Fibroblast of lung (primary cell): ENCODE results near the gene WAS. TPM values are rescaled to one million over a fixed set of nuclear protein-coding genes. Genes with fewer than 3 reads are reported as not detected.

Experiments used
- DNase-seq, 2 donors: peaks; one replicate each; pipeline versions ENCODE4 v3.0.0 to v3.0.0-alpha.2; 2010; ENCODE audit warnings: low read depth in 2 of 2
- H2AFZ ChIP-seq: 2 replicates; pipeline ENCODE4 v1.5.1; 2012; ENCODE audit warnings: low read length, control low read depth, inconsistent platforms
- H3K27ac ChIP-seq: 2 replicates; pipeline ENCODE4 v1.5.1; 2011; ENCODE audit warnings: low read length, control low read depth; ENCODE audit not compliant: insufficient read depth
- H3K27me3 ChIP-seq: 2 replicates; pipeline ENCODE4 v1.5.1; 2011; ENCODE audit warnings: mild to moderate bottlenecking, low read length; ENCODE audit not compliant: control insufficient read depth, insufficient read depth
- H3K36me3 ChIP-seq: 2 replicates; pipeline ENCODE4 v1.5.1; 2011; ENCODE audit warnings: low read length; ENCODE audit not compliant: control insufficient read depth, insufficient read depth
- H3K4me1 ChIP-seq: 2 replicates; pipeline ENCODE4 v1.5.1; 2011; ENCODE audit warnings: low read length; ENCODE audit not compliant: control insufficient read depth, insufficient read depth; ENCODE audit errors: extremely low read depth
- H3K4me2 ChIP-seq: 2 replicates; pipeline ENCODE4 v1.5.1; 2011; ENCODE audit warnings: low read length, control low read depth; ENCODE audit not compliant: insufficient read depth; ENCODE audit errors: extremely low read depth
- H3K4me3 ChIP-seq, 4 experiments: fragments of 200-600 bp in 1 of 4; sonication (generic) in 1 of 4; replicated peaks in 1 of 4; 2 replicates each; pipeline ENCODE4 v1.5.1; 2011 to 2016; ENCODE audit warnings: low read length in 4 of 4, low read depth in 3 of 4, mild to moderate bottlenecking in 3 of 4, control low read depth in 2 of 4, inconsistent platforms in 1 of 4, mixed read lengths in 1 of 4; ENCODE audit not compliant: insufficient read depth in 1 of 4; ENCODE audit errors: control extremely low read depth in 1 of 4
- H3K79me2 ChIP-seq: 2 replicates; pipeline ENCODE4 v1.5.1; 2012; ENCODE audit warnings: mild to moderate bottlenecking, low read length, inconsistent platforms; ENCODE audit not compliant: control insufficient read depth, insufficient read depth
- H3K9ac ChIP-seq: 2 replicates; pipeline ENCODE4 v1.5.1; 2011; ENCODE audit warnings: mild to moderate bottlenecking, low read length, control low read depth; ENCODE audit not compliant: insufficient read depth
- H3K9me3 ChIP-seq: 2 replicates; pipeline ENCODE4 v1.5.1; 2012; ENCODE audit warnings: low read depth, low read length; ENCODE audit not compliant: control insufficient read depth, insufficient read depth
- H4K20me1 ChIP-seq: 2 replicates; pipeline ENCODE4 v1.5.1; 2011; ENCODE audit warnings: low read length; ENCODE audit not compliant: control insufficient read depth, insufficient read depth; ENCODE audit errors: extremely low read depth
- CTCF ChIP-seq, 2 donors: IDR thresholded peaks in 1 of 2; conservative IDR thresholded peaks in 1 of 2; 1 replicate in 1 of 2; 2 replicates in 1 of 2; pipeline ENCODE4 v1.5.1; 2011 to 2012; ENCODE audit warnings: low read length in 2 of 2, control low read depth in 1 of 2, inconsistent platforms in 1 of 2, low read depth in 1 of 2, mild to moderate bottlenecking in 1 of 2
- EZH2 ChIP-seq: IDR thresholded peaks from 2 replicates; pipeline ENCODE4 v1.5.1; 2012; ENCODE audit warnings: low read length, control low read depth, mild to moderate bottlenecking; ENCODE audit errors: missing control alignments
- polyA plus RNA-seq, 2 donors: library from polyadenylated mRNA; depleted of rRNA in 1 of 2; stranded (reverse) in 1 of 2; unstranded in 1 of 2; fragments of >200 nt; gene quantifications; 2 replicates each; pipeline ENCODE4 v1.2.1, GENCODE V29; 2011 to 2012; ENCODE audit warnings: missing spikeins in 1 of 2
- total RNA-seq: library from RNA; depleted of rRNA; stranded (reverse); fragments of >200 nt; gene quantifications from 2 replicates; pipeline ENCODE4 v1.2.1, GENCODE V29; 2014

The WAS gene
- total and polyA plus RNA-seq, 2 donors (not counting 1 experiment from before 2014, with no cell fraction given): 0.07 to 0.17 TPM

GRCh38 chrX:48705871-48706270 lies 22.3 kb downstream of the WAS start:
- H4K20me1 ChIP-seq: no peaks in the 10 kb centered on the region
- DNase-seq: no peak
- no peak overlapping the region for H2AFZ ChIP-seq
- peaks cover 2% of the 10 kb centered on the region for H3K36me3 ChIP-seq
- no peaks in the 10 kb centered on the region for H3K79me2 ChIP-seq
- H3K4me1 ChIP-seq: no peaks in the 10 kb centered on the region
- H3K4me2 ChIP-seq: no peak overlapping the region
- no peaks in the 10 kb centered on the region for H3K27me3 ChIP-seq
- no peak overlapping the region for H3K4me3 ChIP-seq
- H3K9me3 ChIP-seq: no peaks in the 10 kb centered on the region
- no peak overlapping the region for H3K27ac ChIP-seq
- TF ChIP-seq EZH2: no peak
- no peak for TF ChIP-seq CTCF (conservative IDR thresholded peaks at IDR 0.05 in 1 of 2, IDR thresholded peaks at IDR 0.05 in 1 of 2; ENCODE audit: low read depth in 1 of 2, low read length in 2 of 2)
- H3K9ac ChIP-seq: no peak overlapping the region

- H3K4me1 ChIP-seq: peaks cover 2% of the 10 kb centered on the region
- no peak for DNase-seq
- no peak overlapping the region for H3K4me3 ChIP-seq
- no peak overlapping the region for H3K9ac ChIP-seq
- H3K27me3 ChIP-seq: no peaks in the 10 kb centered on the region
- no peak overlapping the region for H3K27ac ChIP-seq
- H3K79me2 ChIP-seq: no peaks in the 10 kb centered on the region
- H2AFZ ChIP-seq: no peak overlapping the region
- H3K4me2 ChIP-seq: no peak overlapping the region
- no peak for TF ChIP-seq CTCF (conservative IDR thresholded peaks at IDR 0.05 in 1 of 2, IDR thresholded peaks at IDR 0.05 in 1 of 2; ENCODE audit: low read depth in 1 of 2, low read length in 2 of 2)
- TF ChIP-seq EZH2: no peak
- H3K9me3 ChIP-seq: no peaks in the 10 kb centered on the region
- no peaks in the 10 kb centered on the region for H4K20me1 ChIP-seq
- H3K36me3 ChIP-seq: no peaks in the 10 kb centered on the region
These were observed 26.0 kb downstream of the WAS start for GRCh38 chrX:48709522-48710112.

- H3K27me3 ChIP-seq: no peaks in the 10 kb centered on the region
- H2AFZ ChIP-seq: no peak overlapping the region
- H3K79me2 ChIP-seq: no peaks in the 10 kb centered on the region
- no peaks in the 10 kb centered on the region for H3K9me3 ChIP-seq
- TF ChIP-seq CTCF (conservative IDR thresholded peaks at IDR 0.05 in 1 of 2, IDR thresholded peaks at IDR 0.05 in 1 of 2; ENCODE audit: low read depth in 1 of 2, low read length in 2 of 2): no peak
- TF ChIP-seq EZH2: no peak
- no peaks in the 10 kb centered on the region for H4K20me1 ChIP-seq
- DNase-seq: no peak
- H3K4me3 ChIP-seq: no peak overlapping the region
- H3K27ac ChIP-seq: no peak overlapping the region
- peaks cover 3% of the 10 kb centered on the region for H3K4me1 ChIP-seq
- no peak overlapping the region for H3K4me2 ChIP-seq
- no peaks in the 10 kb centered on the region for H3K36me3 ChIP-seq
- H3K9ac ChIP-seq: no peak overlapping the region
These were observed 27.7 kb downstream of the WAS start for GRCh38 chrX:48711162-48711928.
